HG02885 (cell line): ENCODE results near the gene ERMN.
"Not testable (repeated sequence)": the region's sequence is repeated elsewhere in the genome, so short reads cannot be mapped to it uniquely, and the experiment has no call there.

Experiments used
- ATAC-seq: cut with Tn5 transposase; IDR thresholded peaks from one replicate; pipeline ENCODE4 v1.9.1; 2021; ENCODE audit warnings: mild to moderate bottlenecking; ENCODE audit not compliant: unreplicated experiment, poor library complexity

Gene ERMN

GRCh38 chr2:157325786-157326185 is at the start of gene ERMN:
ERMN (minus strand) TSS chr2:157325824; CDS start chr2:157325642, 182 bp downstream.
- ATAC-seq = no peak

- no peak for ATAC-seq
These were observed 49.8 kb upstream of the ERMN start for GRCh38 chr2:157375384-157375783.

GRCh38 chr2:157368508-157368907 is 42.9 kb upstream of the ERMN start:
- ATAC-seq = not testable (repeated sequence)

GRCh38 chr2:157367704-157368103 is 42.1 kb upstream of the ERMN start:
- no peak for ATAC-seq

GRCh38 chr2:157364257-157364974 is 38.8 kb upstream of the ERMN start:
- ATAC-seq = peak; percentile 94

GRCh38 chr2:157363612-157364101 is 38.0 kb upstream of the ERMN start:
- peak; percentile 49 for ATAC-seq

- ATAC-seq = no peak
These were observed 37.0 kb upstream of the ERMN start for GRCh38 chr2:157362627-157363026.

GRCh38 chr2:157361526-157361925 is 35.9 kb upstream of the ERMN start:
- no peak for ATAC-seq

GRCh38 chr2:157359628-157360027 is 34.0 kb upstream of the ERMN start:
- no peak for ATAC-seq

- no peak for ATAC-seq
These were observed 30.0 kb upstream of the ERMN start for GRCh38 chr2:157355618-157356017.

- ATAC-seq = no peak
These were observed 24.4 kb upstream of the ERMN start for GRCh38 chr2:157349949-157350515.

GRCh38 chr2:157348291-157348921 is 22.8 kb upstream of the ERMN start:
- ATAC-seq = no peak

- no peak for ATAC-seq
These were observed 20.2 kb upstream of the ERMN start for GRCh38 chr2:157345647-157346389.

GRCh38 chr2:157341381-157341780 is 15.8 kb upstream of the ERMN start:
- not testable (repeated sequence) for ATAC-seq

GRCh38 chr2:157339965-157340655 is 14.5 kb upstream of the ERMN start:
- ATAC-seq = no peak

- no peak for ATAC-seq
These were observed 12.4 kb upstream of the ERMN start for GRCh38 chr2:157337978-157338377.

- ATAC-seq = peak; percentile 68
These were observed 10.8 kb upstream of the ERMN start for GRCh38 chr2:157336137-157337010.

- ATAC-seq = no peak
These were observed 9.2 kb upstream of the ERMN start for GRCh38 chr2:157334797-157335196.

GRCh38 chr2:157334335-157334734 is 8.7 kb upstream of the ERMN start:
- no peak for ATAC-seq
